Forelimb muscle (tissue), 1 donor: ENCODE measurements around the gene CAPZB. TPM values are rescaled to one million over a fixed set of nuclear protein-coding genes. Genes with fewer than 3 reads are reported as not detected.

Experiments used
- DNase-seq: peaks from one replicate; pipeline ENCODE4 v3.0.0-alpha.2; 2013; ENCODE audit warnings: low read depth
- polyA plus RNA-seq: library from polyadenylated mRNA; unstranded; fragments of 120-200 nt; gene quantifications from one replicate; pipeline ENCODE4 v1.2.1, GENCODE V29; 2013; ENCODE audit not compliant: insufficient read length

The CAPZB gene
- polyA plus RNA-seq, 1 donor: 245 TPM

- DNase-seq: no peak
These were observed 36.6 kb downstream of the CAPZB start for GRCh38 chr1:19448491-19449439.

DNA sequence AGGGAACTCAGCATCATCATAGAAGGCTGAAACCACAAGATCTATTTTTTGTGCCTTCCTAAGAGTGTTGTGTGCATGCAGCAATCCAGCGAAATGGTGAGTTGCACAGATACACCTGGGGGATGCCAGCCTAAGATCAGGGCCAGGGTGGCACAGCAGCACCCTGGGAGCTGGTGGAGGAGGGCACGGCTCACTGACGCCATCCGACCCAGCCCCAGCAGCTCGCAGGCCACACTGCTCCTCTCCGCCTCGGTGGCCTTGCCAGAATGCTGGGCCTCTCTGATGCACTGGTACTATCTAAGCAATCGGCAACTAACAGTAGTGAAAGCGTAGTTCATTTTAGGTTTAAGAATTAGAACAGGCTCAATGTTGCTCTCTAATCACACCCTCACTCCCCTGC lies 37.8 kb downstream of the CAPZB start:
- no peak for DNase-seq

DNA sequence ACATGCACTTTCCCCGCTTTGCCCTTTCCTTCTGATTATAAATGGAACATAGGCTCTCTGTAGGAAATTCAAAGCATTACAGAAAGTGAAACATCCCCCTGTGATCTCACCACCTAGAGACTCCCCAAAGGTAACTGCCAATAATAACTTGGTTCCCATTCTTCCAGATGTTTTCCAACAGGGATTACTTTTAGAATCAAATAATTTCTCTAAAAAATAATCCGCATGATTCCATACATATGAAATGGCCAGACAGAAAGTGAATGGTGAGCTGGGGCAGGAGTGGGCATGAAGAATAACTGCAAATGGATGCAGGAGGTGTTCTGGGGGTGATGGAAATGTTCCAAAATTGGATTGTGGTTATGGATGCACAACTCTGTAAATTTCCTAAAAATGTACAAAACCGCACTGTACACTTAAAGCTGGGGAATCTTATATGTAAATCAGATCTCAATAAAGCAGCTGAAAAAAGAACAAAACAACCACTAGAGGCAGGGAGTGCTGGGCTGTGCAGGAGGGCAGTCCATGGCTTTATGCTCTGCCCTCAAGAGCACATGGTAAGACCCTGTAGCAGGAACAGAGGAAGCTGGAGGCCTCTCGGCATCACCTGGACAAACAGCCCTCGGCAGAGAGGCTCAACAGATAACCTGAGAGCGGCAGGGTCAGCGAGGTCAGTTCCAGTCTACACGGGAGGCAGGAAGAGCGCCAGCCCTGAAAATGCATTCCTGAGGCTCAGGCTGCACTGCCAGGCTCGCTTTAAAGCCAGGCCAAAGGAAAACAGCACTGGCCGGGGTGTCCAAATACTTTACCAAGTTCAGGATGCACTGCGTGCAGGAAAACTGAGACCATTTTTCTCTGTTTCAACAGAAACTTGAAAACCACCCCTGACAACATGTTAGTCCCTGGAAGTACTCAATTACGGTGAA lies 39.7 kb downstream of the CAPZB start:
- DNase-seq: no peak

DNA sequence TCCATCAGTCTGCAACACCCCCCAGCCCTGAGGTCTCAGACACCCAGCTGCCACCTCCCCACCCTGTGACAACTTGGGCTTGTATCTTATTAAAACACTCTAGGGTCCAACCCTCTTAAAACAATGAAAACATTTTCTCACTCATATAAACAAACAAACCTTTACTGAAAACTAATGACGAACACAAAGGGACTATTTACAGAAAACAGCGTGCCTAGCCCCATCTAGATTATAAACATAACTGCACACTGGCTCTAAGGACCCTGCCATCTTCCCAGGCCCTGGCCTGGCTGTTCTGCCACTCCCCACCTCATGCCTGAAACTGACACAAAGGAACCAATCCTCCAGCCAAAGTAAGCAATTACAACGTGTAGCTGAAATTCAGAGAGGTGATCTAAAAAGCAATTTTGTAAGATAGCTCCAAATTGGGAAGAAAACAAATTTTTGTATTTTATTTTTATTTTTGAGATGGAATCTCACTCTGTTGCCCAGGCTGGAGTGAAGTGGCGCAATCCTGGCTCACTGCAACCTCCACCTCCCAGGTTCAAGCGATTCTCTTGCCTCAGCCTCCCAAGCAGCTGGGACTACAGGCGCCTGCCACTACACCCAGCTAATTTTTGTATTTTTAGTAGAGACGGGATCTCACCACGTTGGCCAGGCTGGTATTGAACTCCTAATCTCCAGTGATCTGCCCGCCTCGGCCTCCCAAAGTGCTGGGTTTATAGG lies 40.9 kb downstream of the CAPZB start:
- DNase-seq: no peak

DNA sequence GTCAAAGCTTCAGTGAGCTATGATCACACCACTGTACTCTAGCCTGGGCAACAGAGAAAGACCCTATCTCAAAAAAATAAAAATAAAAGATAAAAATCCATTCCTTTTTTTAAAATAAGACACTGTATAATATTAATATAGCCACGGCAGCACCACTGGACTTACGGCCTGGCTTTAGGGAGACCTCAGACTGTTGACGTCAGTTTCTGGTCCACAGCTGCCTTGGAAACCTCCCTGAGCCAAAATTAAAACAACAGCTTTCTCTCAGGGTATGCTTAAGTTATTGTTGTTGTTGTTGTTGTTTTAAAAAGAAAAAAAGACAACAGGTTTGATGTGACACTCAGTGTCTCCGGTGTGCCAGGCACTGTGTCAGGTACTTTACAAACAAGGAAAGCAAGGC lies 42.0 kb downstream of the CAPZB start:
- peak; percentile 73 for DNase-seq

DNA sequence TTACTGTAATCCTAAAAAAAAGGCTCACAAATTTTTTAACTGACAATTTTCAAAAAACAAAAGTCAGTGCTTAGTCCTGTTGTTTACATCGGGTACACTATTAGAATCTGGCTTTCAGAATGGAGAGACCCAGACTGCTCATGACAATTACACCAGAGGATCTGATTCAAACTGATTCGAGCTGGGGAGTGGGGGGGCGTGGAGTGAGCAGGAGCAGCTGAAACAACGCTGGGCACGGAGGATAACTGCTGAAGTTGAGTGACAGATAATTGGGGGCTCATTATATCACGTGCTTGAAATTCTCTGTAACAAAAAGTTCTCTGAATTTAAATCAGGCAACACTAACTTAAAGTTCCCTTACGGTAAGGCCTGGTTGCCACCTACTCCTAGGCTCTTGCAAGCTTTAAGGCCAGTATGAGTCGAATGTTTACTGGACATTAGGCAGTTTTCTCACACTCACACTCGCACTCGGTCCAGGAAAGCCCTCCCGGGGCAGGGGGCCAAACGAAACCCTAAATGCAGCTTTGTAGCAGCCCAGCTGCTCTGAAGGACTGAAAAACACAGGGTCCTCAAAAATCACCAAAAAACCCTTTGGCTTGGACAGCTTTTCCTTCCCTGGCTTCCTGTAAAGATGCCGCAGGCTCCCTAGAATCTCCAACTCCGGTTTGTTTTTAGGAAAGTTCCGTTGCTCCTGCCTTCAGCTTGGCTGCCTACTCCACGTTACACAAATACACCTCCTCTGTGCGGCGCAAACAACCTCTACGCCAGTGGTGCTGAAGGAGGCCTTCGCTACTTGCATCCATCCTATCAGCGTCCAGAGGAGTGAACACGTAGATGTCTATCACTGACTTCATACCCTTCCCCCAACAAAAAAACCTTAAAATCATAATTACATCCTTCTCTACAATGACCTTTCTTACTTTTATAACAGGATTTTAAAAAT lies 42.9 kb downstream of the CAPZB start:
- no peak for DNase-seq

- DNase-seq: no peak
These were observed 44.1 kb downstream of the CAPZB start for GRCh38 chr1:19441048-19441780.

GRCh38 chr1:19439464-19440171 lies 45.7 kb downstream of the CAPZB start:
- DNase-seq: no peak

DNA sequence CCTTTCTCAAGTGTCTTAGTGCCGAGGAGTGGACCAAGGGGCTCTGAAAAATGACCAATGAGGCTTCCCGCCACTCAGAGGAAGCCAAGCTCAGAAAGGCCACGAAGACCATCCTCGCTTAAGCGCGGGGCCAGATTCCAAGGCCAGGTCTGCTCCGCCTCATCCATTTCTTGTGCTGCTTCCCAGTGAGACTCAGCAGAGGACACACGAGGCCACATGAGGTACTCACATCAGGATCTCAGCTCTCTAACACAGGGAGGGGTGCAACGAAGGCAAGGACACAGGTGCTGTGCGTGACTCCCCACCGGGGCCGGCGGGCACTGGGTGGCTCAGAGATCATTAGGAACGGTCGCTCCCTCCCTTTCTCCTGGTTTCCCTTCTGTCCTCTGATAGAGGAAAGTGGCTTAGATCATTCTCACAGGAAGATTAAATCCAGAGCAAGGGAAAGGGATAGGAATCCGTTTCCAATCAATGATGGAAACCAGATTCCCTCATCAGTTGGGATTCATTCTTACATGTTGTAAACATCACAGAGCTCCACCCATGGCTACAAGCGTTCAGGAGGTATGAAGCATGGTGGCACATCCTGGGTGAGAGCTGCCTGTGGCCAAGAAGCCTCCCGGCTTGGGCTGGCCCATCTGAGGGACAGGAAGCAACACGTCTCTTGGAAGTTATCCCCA lies 46.7 kb downstream of the CAPZB start:
- DNase-seq: no peak

GRCh38 chr1:19437891-19438294 lies 47.4 kb downstream of the CAPZB start:
- peak; percentile 85 for DNase-seq

DNA sequence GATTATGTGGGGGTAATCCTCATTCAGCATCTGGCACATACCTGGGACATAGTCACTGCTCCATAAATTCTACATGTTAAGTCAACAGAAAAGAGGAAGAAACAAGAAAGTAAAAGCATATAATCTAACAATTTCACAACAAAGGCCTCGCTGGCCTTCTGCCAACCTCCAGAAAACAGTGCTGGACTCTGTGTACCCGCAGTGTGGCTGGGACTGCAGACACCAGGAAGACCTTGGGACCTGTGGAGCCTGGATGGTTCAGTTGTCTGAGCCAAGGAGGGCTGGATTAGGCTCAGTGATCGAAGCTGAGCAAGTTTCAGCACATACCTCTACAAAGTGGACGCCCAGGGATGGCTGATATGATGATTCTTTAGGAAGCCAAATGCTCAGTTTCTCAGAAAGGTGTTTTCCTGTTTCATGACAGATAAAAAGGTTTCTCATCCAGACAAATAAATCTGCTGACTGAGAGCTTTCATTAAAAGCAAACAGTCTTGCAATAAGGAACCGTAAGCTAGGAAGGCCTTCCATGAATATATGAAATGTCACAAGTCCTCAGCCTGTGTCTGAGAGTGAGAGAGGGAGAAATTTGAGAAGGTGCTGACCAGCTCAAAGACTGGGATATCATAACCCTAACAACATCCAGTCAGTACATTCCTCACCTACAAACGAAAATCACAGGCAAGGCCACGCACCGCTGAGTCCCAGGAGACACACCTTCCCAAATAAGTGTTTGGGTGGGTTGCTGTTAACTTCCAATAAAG lies 48.4 kb downstream of the CAPZB start:
- DNase-seq: no peak

DNA sequence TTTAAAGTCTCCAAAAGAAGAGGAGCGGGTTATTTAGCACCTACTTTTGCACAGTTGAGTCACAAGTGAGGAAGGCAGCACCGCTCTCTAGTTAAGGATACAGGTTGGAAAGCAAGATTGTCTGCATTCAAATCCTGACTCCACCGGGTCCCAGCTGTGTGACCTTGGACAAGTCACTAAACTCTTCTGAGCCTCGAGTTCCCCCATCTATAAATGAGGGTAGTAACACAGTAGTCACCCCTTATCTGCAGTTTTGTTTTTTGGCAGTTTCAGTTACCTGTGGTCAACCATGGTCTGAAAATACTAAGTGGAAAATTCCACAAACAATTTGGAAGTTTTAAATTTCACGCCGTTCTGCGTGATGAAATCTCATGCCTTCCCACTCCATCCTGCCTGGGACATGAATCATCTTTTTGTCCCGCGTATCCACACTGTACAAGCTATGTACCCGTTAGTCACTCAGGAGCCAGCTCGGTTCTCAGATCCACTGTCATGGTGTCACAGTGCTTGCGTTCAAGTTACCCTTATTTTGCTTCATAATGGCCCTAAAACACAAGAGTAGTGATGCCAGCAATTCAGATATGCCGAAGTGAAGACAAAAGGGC lies 49.4 kb downstream of the CAPZB start:
- DNase-seq: no peak

- DNase-seq: peak; percentile 80
These were observed 50.2 kb downstream of the CAPZB start for GRCh38 chr1:19435181-19435580.

- no peak for DNase-seq
These were observed 51.7 kb downstream of the CAPZB start for GRCh38 chr1:19433719-19433998.

GRCh38 chr1:19432943-19433718 lies 52.2 kb downstream of the CAPZB start:
- no peak for DNase-seq

DNA sequence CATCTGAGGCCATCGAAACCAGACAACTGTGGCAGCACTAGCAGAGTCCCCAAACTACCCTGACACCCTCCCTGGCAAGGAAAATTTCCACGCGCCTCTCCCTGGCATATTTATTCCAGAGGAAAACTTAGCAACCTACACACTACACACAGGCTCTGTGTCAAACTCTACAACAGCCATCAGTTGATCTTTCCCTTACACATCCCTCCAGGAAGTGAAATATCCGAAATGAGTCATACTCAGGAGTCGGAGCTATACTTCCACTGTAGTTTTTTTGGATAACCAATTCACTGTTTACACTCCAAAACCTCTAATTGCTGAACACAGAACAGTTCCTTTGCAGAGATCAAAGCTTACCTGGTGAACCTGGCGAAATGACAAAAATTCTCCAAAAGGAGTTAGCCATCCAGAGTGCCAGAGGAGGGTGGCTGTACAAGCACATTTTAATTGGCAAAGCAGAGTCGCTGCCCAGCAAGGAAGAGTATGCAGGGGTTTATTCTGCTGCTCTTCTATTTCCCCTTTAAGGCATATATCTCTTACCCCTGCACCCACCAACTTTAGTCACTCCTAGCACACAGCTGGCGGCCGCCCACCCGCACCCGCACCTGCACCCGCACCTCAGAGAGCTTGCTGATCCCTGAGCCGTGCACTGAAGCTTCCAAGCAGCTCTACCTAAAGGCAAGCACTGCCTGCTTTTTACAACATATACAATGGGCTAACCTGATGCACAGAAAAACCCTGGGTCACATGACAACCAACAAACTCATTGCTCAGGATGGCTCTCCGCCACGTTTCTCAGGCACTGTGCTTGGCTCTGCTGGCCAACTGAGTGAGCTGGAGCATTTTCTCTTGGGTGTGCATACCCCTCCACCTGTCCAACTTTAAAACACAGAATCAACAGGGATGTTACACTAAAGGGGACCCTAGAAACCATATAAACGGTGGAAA lies 54.9 kb downstream of the CAPZB start:
- no peak for DNase-seq
